Measurements from ENCODE around the gene SYT12. TPM values are rescaled to one million over a fixed set of nuclear protein-coding genes. Genes with fewer than 3 reads are reported as not detected.

Gene SYT12
- total RNA-seq, 1 donor from 2014 or later = 0.67 TPM

GRCh38 chr11:67023957-67024353, 1.0 kb downstream of the SYT12 start:
- H3K9ac ChIP-seq = no peak overlapping the region

GRCh38 chr11:67024410-67024809, 1.5 kb downstream of the SYT12 start:
- H3K9me3 ChIP-seq (ENCODE audit: low read depth) = no peaks in the 10 kb centered on the region
- no peak overlapping the region for H3K9ac ChIP-seq
- H3K36me3 Mint-ChIP-seq = no peaks in the 10 kb centered on the region
- H3K27ac Mint-ChIP-seq = no peak overlapping the region
- H3K27ac ChIP-seq = no peak overlapping the region
- peaks cover 6% of the 10 kb centered on the region for H3F3A ChIP-seq (ENCODE audit: low read depth)
- H3K27me3 Mint-ChIP-seq (ENCODE audit: insufficient read depth, low read depth) = peaks cover 39% of the 10 kb centered on the region
- no peak overlapping the region for H2AFZ ChIP-seq (replicated peaks)
- H3K9me3 Mint-ChIP-seq = no peaks in the 10 kb centered on the region
- peaks cover 50% of the 10 kb centered on the region for H3K27me3 ChIP-seq
- peaks cover 13% of the 10 kb centered on the region for H4K20me1 ChIP-seq (ENCODE audit: low read depth)
- no peaks in the 10 kb centered on the region for H3K36me3 ChIP-seq
- no peak for DNase-seq (ENCODE audit: low spot score)
- no peak for TF ChIP-seq EZH2phosphoT487 (IDR thresholded peaks at IDR 0.05)
- TF ChIP-seq EZH2 (IDR thresholded peaks at IDR 0.05) = no peak
- TF ChIP-seq, protein P1, sequence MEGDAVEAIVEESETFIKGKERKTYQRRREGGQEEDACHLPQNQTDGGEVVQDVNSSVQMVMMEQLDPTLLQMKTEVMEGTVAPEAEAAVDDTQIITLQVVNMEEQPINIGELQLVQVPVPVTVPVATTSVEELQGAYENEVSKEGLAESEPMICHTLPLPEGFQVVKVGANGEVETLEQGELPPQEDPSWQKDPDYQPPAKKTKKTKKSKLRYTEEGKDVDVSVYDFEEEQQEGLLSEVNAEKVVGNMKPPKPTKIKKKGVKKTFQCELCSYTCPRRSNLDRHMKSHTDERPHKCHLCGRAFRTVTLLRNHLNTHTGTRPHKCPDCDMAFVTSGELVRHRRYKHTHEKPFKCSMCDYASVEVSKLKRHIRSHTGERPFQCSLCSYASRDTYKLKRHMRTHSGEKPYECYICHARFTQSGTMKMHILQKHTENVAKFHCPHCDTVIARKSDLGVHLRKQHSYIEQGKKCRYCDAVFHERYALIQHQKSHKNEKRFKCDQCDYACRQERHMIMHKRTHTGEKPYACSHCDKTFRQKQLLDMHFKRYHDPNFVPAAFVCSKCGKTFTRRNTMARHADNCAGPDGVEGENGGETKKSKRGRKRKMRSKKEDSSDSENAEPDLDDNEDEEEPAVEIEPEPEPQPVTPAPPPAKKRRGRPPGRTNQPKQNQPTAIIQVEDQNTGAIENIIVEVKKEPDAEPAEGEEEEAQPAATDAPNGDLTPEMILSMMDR (IDR thresholded peaks at IDR 0.05) = no peak
- no peaks in the 10 kb centered on the region for H3K79me2 ChIP-seq (ENCODE audit: low read depth)
- H3K4me1 Mint-ChIP-seq = peaks cover 3% of the 10 kb centered on the region
- H3K4me3 ChIP-seq = no peak overlapping the region
- peaks cover 9% of the 10 kb centered on the region for H3K4me1 ChIP-seq
- H3K4me3 Mint-ChIP-seq = peak overlapping the region; percentile 46
- H3K4me2 ChIP-seq = no peak overlapping the region

More at GRCh38 chr11:67023957-67024353, 1.0 kb downstream of the SYT12 start:
- H3F3A ChIP-seq (ENCODE audit: low read depth) = peaks cover 6% of the 10 kb centered on the region
- Mint-ChIP-seq H3K9me3 (no peaks in the 10 kb centered on the region), H3K4me3 (no peak overlapping the region), H3K27ac (no peak overlapping the region), H3K36me3 (no peaks in the 10 kb centered on the region), H3K4me1 (peaks cover 3% of the 10 kb centered on the region), H3K27me3 (ENCODE audit: insufficient read depth, low read depth) (peaks cover 41% of the 10 kb centered on the region)
- peaks cover 50% of the 10 kb centered on the region for H3K27me3 ChIP-seq
- no peaks in the 10 kb centered on the region for H3K36me3 ChIP-seq
- H3K4me2 ChIP-seq = peak overlapping the region; percentile 83
- no peaks in the 10 kb centered on the region for H3K79me2 ChIP-seq (ENCODE audit: low read depth)
- H2AFZ ChIP-seq (replicated peaks) = peak overlapping the region; percentile 15
- DNase-seq (ENCODE audit: low spot score) = no peak
- peaks cover 9% of the 10 kb centered on the region for H3K4me1 ChIP-seq
- peaks cover 13% of the 10 kb centered on the region for H4K20me1 ChIP-seq (ENCODE audit: low read depth)
- peak overlapping the region; percentile 51 for H3K4me3 ChIP-seq
- no peak overlapping the region for H3K27ac ChIP-seq
- TF ChIP-seq, protein P1 (IDR thresholded peaks at IDR 0.05) = no peak
- peak; percentile 24 for TF ChIP-seq EZH2phosphoT487 (IDR thresholded peaks at IDR 0.05)
- H3K9me3 ChIP-seq (ENCODE audit: low read depth) = no peaks in the 10 kb centered on the region

- H3K4me3 ChIP-seq = no peak overlapping the region
- no peaks in the 10 kb centered on the region for H3K36me3 Mint-ChIP-seq
- DNase-seq (ENCODE audit: low spot score) = no peak
- peaks cover 9% of the 10 kb centered on the region for H3K4me1 ChIP-seq
- H4K20me1 ChIP-seq (ENCODE audit: low read depth) = peaks cover 13% of the 10 kb centered on the region
- H3K27me3 ChIP-seq = peaks cover 50% of the 10 kb centered on the region
- H3K4me1 Mint-ChIP-seq = peaks cover 3% of the 10 kb centered on the region
- H3K27ac Mint-ChIP-seq = no peak overlapping the region
- H3K4me3 Mint-ChIP-seq = peak overlapping the region; percentile 18
- H3K27me3 Mint-ChIP-seq (ENCODE audit: insufficient read depth, low read depth) = peaks cover 38% of the 10 kb centered on the region
- H3K9ac ChIP-seq = no peak overlapping the region
- peaks cover 6% of the 10 kb centered on the region for H3F3A ChIP-seq (ENCODE audit: low read depth)
- TF ChIP-seq, protein P1 (IDR thresholded peaks at IDR 0.05) = no peak
- no peak for TF ChIP-seq EZH2phosphoT487 (IDR thresholded peaks at IDR 0.05)
- no peak for TF ChIP-seq EZH2 (IDR thresholded peaks at IDR 0.05)
- H3K4me2 ChIP-seq = no peak overlapping the region
- no peak overlapping the region for H2AFZ ChIP-seq (replicated peaks)
- H3K9me3 Mint-ChIP-seq = no peaks in the 10 kb centered on the region
- no peaks in the 10 kb centered on the region for H3K36me3 ChIP-seq
- H3K27ac ChIP-seq = no peak overlapping the region
- no peaks in the 10 kb centered on the region for H3K9me3 ChIP-seq (ENCODE audit: low read depth)
- H3K79me2 ChIP-seq (ENCODE audit: low read depth) = no peaks in the 10 kb centered on the region
Measured at GRCh38 chr11:67024966-67025365, 2.0 kb downstream of the SYT12 start.

Measured in neural progenitor cell (in vitro differentiated cells).